GM18519 (cell line): ENCODE measurements around the gene HBS1L.
"Not testable (repeated sequence)": the region's sequence is repeated elsewhere in the genome, so short reads cannot be mapped to it uniquely, and the experiment has no call there.

Experiments
- ATAC-seq: cut with Tn5 transposase; IDR thresholded peaks from one replicate; pipeline ENCODE4 v1.9.1; 2021; ENCODE audit warnings: mild to moderate bottlenecking, moderate library complexity; ENCODE audit not compliant: unreplicated experiment, low FRiP score

Gene HBS1L

GRCh38 chr6:135081966-135082365 is 27.3 kb upstream of the HBS1L start:
- no peak for ATAC-seq

GRCh38 chr6:135075018-135075417 is 20.4 kb upstream of the HBS1L start:
- ATAC-seq = no peak

- no peak for ATAC-seq
Measured at GRCh38 chr6:135073756-135074393, 19.3 kb upstream of the HBS1L start.

- no peak for ATAC-seq
Measured at GRCh38 chr6:135073217-135073616, 18.6 kb upstream of the HBS1L start.

- ATAC-seq = no peak
Measured at GRCh38 chr6:135072753-135073152, 18.1 kb upstream of the HBS1L start.

- ATAC-seq = no peak
Measured at GRCh38 chr6:135071541-135071940, 16.9 kb upstream of the HBS1L start.

- no peak for ATAC-seq
Measured at GRCh38 chr6:135067911-135068310, 13.3 kb upstream of the HBS1L start.

GRCh38 chr6:135066806-135067205 is 12.2 kb upstream of the HBS1L start:
- ATAC-seq = no peak

- ATAC-seq = no peak
Measured at GRCh38 chr6:135066397-135066796, 11.8 kb upstream of the HBS1L start.

- no peak for ATAC-seq
Measured at GRCh38 chr6:135064586-135064985, 10.0 kb upstream of the HBS1L start.

- no peak for ATAC-seq
Measured at GRCh38 chr6:135063926-135064325, 9.3 kb upstream of the HBS1L start.

GRCh38 chr6:135062735-135063134 is 8.1 kb upstream of the HBS1L start:
- ATAC-seq = no peak

GRCh38 chr6:135060076-135060475 is 5.5 kb upstream of the HBS1L start:
- no peak for ATAC-seq

GRCh38 chr6:135058299-135058698 is 3.7 kb upstream of the HBS1L start:
- ATAC-seq = not testable (repeated sequence)

- no peak for ATAC-seq
Measured at GRCh38 chr6:135056632-135057031, 2.0 kb upstream of the HBS1L start.

GRCh38 chr6:135054226-135054568 is 425 bp downstream of the HBS1L start:
- ATAC-seq = no peak

- ATAC-seq = no peak
Measured at GRCh38 chr6:135053406-135053805, 1.2 kb downstream of the HBS1L start.

- no peak for ATAC-seq
Measured at GRCh38 chr6:135052939-135053338, 1.7 kb downstream of the HBS1L start.

- no peak for ATAC-seq
Measured at GRCh38 chr6:135048915-135049314, 5.7 kb downstream of the HBS1L start.

GRCh38 chr6:135047336-135047735 is 7.3 kb downstream of the HBS1L start:
- ATAC-seq = no peak

- no peak for ATAC-seq
Measured at GRCh38 chr6:135046912-135047311, 7.7 kb downstream of the HBS1L start.

GRCh38 chr6:135044639-135045038 is 10.0 kb downstream of the HBS1L start:
- no peak for ATAC-seq

- ATAC-seq = no peak
Measured at GRCh38 chr6:135043846-135044245, 10.8 kb downstream of the HBS1L start.
